GM12801 (cell line): ENCODE measurements around the gene DNAJC1.

ENCODE experiments used
- CTCF ChIP-seq: IDR thresholded peaks from one replicate; pipeline ENCODE4 v1.5.1; 2011; ENCODE audit warnings: control low read depth; ENCODE audit not compliant: insufficient read length; ENCODE audit errors: extremely low read depth

DNAJC1 gene

GRCh38 chr10:21919906-21920305 is 83.6 kb downstream of the DNAJC1 start:
- no peak for TF ChIP-seq CTCF

- TF ChIP-seq CTCF: no peak
These were observed 84.4 kb downstream of the DNAJC1 start for GRCh38 chr10:21919117-21919516.

- no peak for TF ChIP-seq CTCF
These were observed 90.9 kb downstream of the DNAJC1 start for GRCh38 chr10:21912625-21913024.

DNA sequence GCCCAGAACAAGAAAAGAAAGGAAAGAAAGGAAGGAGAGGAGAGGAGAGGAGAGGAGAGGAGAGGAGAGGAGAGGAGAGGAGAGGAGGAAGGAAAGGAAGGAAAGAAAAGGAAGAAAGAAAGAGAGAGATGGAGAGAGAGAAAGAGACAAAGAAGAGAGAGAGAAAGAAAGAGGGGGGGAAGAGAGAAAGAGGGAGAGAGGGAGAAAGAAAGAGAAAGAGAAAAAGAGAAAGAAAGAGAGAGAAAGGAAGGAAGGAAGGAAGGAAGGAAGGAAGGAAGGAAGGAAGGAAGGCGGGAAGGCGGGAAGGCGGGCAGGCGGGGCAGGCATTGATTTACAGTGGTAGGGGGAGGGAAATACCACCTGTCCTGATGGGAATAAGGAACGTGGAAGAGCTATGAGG is 92.7 kb downstream of the DNAJC1 start:
- no peak for TF ChIP-seq CTCF

GRCh38 chr10:21907436-21907835 is 96.1 kb downstream of the DNAJC1 start:
- TF ChIP-seq CTCF: no peak

GRCh38 chr10:21904930-21905329 is 98.6 kb downstream of the DNAJC1 start:
- no peak for TF ChIP-seq CTCF

GRCh38 chr10:21899736-21900135 is 103.8 kb downstream of the DNAJC1 start:
- TF ChIP-seq CTCF: no peak

- no peak for TF ChIP-seq CTCF
These were observed 107.6 kb downstream of the DNAJC1 start for GRCh38 chr10:21895932-21896331.
